Kidney (tissue), 14 donors: Measurements from ENCODE around the gene PRR36. TPM values are rescaled to one million over a fixed set of nuclear protein-coding genes. Genes with fewer than 3 reads are reported as not detected.

Source experiments
- DNase-seq, 5 donors: peaks; one replicate each; pipeline ENCODE4 v3.0.0-alpha.2; 2013 to 2020
- FAIRE-seq: peaks from 2 replicates; lab custom pipeline; 2012; peaks lifted over from hg19 to GRCh38; lab: Jason Lieb, UNC
- H3K27ac ChIP-seq, 2 donors: one replicate each; pipeline ENCODE4 v1.7.0; 2013; ENCODE audit warnings: low read depth in 2 of 2, low read length in 2 of 2, inconsistent platforms in 1 of 2
- H3K27me3 ChIP-seq: one replicate; pipeline ENCODE4 v1.7.1; 2013; ENCODE audit warnings: low read length, inconsistent platforms; ENCODE audit not compliant: control insufficient read depth, insufficient read depth
- H3K36me3 ChIP-seq, 3 donors: one replicate each; pipeline versions ENCODE4 v1.7.0 to v1.7.1; 2013; ENCODE audit warnings: low read length in 3 of 3, control low read depth in 1 of 3, inconsistent platforms in 1 of 3; ENCODE audit not compliant: insufficient read depth in 3 of 3, control insufficient read depth in 2 of 3
- H3K4me1 ChIP-seq, 3 donors: one replicate each; pipeline versions ENCODE4 v1.7.0 to v1.7.1; 2013; ENCODE audit warnings: low read length in 3 of 3, inconsistent platforms in 1 of 3, low read depth in 1 of 3; ENCODE audit not compliant: control insufficient read depth in 2 of 3, insufficient read depth in 2 of 3
- H3K4me3 ChIP-seq, 3 donors: one replicate each; pipeline versions ENCODE4 v1.7.0 to v1.8.1; 2013; ENCODE audit warnings: low read length in 3 of 3, control low read depth in 1 of 3, inconsistent platforms in 1 of 3
- H3K9ac ChIP-seq, 3 donors: one replicate each; pipeline versions ENCODE4 v1.7.0 to v1.7.1; 2013; ENCODE audit warnings: low read length in 3 of 3, control low read depth in 1 of 3, inconsistent platforms in 1 of 3
- H3K9me3 ChIP-seq, 3 donors: one replicate each; pipeline versions ENCODE4 v1.7.0 to v1.7.1; 2013; ENCODE audit warnings: low read length in 3 of 3, control low read depth in 1 of 3, inconsistent platforms in 1 of 3; ENCODE audit not compliant: control insufficient read depth in 2 of 3, insufficient read depth in 1 of 3
- intact Hi-C: fragments of 100-400 bp; cut with DNase I; formaldehyde crosslinking; loops from one replicate; pipeline ENCODE4 v1.11.1; 2022
- polyA plus RNA-seq: library from polyadenylated mRNA; stranded (reverse); fragments of 350-450 nt; fragmentation: Illumina TruSeq; extraction: RNeasy Lipid Tissue Mini Kit (QIAGEN cat#74804); gene quantifications from one replicate; pipeline ENCODE4 v1.2.3, GENCODE V29; 2014; ENCODE audit warnings: low read depth, low replicate concordance; ENCODE audit not compliant: insufficient read depth
- total RNA-seq: library from RNA; stranded (reverse); fragmentation: NEBNext Ultra II Directional; extraction: Animal tissue kit (Norgen Biotek cat#: 25700); gene quantifications from one replicate; pipeline ENCODE4 v1.2.1, GENCODE V29; 2021
- TF ChIP-seq, protein P1 (sequence below): IDR thresholded peaks from 3 replicates; pipeline ENCODE4 v1.5.1; 2012; ENCODE audit warnings: mild to moderate bottlenecking, moderate library complexity, borderline replicate concordance; ENCODE audit not compliant: insufficient read depth; ENCODE audit errors: extremely low read depth
- donor health status: control.
- donor health status: control.
- donor health status: control.
- donor health status: control.
- donor health status: control.
- donor health status: DM: yes; HTN: yes; CAD: no.
- donor health status: Normal renal cell carcinoma (clear cell type).

The PRR36 gene
- total and polyA plus RNA-seq, 2 donors from 2014 or later = 1.1 to 4.2 TPM

DNA sequence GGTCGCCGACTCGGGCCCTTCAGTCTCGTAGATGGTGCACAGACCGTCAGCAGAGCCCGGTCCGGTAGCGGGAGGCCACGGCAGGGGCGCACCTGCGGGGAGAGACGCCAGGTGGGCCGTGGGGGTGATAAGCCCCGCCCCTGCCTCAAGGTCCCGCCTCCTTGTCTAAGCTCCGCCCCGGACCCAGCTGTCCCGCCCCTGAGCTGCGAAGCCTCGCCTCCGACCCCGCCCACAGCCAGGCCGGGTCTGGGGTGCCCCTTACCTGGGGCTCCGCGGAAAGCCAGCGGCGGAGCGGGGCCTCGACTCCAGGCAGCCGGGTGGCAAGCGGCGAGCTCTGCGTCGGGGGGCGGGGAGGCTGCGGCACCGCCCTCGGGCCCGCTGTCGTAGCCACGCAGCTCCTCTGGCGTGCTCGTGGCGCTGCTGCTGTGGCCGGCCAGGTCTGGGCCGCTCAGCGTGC lies 4.7 kb downstream of the PRR36 start:
- intact Hi-C loops = no loop called here
- DNase-seq (peak; percentile 66 to 91 (median 79)), FAIRE-seq (no peak)
- peaks cover 0 to 8% (median 3%) of the 10 kb centered on the region in 3 donors for H3K4me1 ChIP-seq
- H3K36me3 ChIP-seq = no peaks in the 10 kb centered on the region
- TF ChIP-seq, protein P1, sequence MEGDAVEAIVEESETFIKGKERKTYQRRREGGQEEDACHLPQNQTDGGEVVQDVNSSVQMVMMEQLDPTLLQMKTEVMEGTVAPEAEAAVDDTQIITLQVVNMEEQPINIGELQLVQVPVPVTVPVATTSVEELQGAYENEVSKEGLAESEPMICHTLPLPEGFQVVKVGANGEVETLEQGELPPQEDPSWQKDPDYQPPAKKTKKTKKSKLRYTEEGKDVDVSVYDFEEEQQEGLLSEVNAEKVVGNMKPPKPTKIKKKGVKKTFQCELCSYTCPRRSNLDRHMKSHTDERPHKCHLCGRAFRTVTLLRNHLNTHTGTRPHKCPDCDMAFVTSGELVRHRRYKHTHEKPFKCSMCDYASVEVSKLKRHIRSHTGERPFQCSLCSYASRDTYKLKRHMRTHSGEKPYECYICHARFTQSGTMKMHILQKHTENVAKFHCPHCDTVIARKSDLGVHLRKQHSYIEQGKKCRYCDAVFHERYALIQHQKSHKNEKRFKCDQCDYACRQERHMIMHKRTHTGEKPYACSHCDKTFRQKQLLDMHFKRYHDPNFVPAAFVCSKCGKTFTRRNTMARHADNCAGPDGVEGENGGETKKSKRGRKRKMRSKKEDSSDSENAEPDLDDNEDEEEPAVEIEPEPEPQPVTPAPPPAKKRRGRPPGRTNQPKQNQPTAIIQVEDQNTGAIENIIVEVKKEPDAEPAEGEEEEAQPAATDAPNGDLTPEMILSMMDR = no peak
- H3K9me3 ChIP-seq = no peaks in the 10 kb centered on the region
- H3K27ac ChIP-seq = peak overlapping the region in 1 of 2 donors; percentile 71
- no peak overlapping the region for H3K9ac ChIP-seq
- peak overlapping the region in 1 of 3 donors; percentile 43 for H3K4me3 ChIP-seq
- H3K27me3 ChIP-seq = peaks cover 3% of the 10 kb centered on the region

- intact Hi-C loops = no loop called here
- DNase-seq (peak; percentile 83 to 92 (median 92)), FAIRE-seq (no peak)
- Histone ChIP-seq H3K9ac (no peak overlapping the region), H3K9me3 (no peaks in the 10 kb centered on the region), H3K4me3 (peak overlapping the region in 1 of 3 donors; percentile 43), H3K4me1 (peaks cover 0 to 8% (median 3%) of the 10 kb centered on the region in 3 donors), H3K27me3 (peaks cover 3% of the 10 kb centered on the region), H3K36me3 (no peaks in the 10 kb centered on the region), H3K27ac (peak overlapping the region in 1 of 2 donors; percentile 71)
- TF ChIP-seq, protein P1 = peak; percentile 81
Observed at GRCh38 chr19:7868671-7869452, 5.3 kb downstream of the PRR36 start.

DNA sequence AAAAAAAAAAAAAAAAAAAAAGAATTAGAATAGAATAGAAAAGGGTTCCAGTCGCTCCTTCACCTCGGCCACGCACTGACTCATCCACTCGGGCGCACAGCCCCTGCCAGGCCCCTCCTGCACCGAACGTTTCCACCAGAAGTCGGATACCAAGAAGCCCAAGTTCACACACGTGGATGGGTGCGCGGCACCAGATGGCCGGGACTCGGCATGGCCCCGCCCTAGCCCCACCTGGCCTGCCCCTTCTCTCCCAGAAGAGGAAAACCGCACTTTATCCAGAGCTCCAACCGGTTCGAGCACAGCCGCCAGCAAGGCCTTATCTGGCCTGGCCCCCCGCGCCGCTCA lies 5.9 kb downstream of the PRR36 start:
- DNase-seq (peak in 1 of 5 donors; percentile 80), FAIRE-seq (no peak)
- intact Hi-C loops = no loop called here
- Histone ChIP-seq H3K4me1 (peaks cover 0 to 8% (median 3%) of the 10 kb centered on the region in 3 donors), H3K27ac (no peak overlapping the region), H3K9ac (no peak overlapping the region), H3K36me3 (no peaks in the 10 kb centered on the region), H3K4me3 (no peak overlapping the region), H3K9me3 (no peaks in the 10 kb centered on the region), H3K27me3 (peaks cover 3% of the 10 kb centered on the region)
- TF ChIP-seq, protein P1 = no peak
